ENCODE measurements around the gene PTPRG.
A peak's percentile ranks its signal among the peaks of the same experiment; 100 is the strongest.

The PTPRG gene

GRCh38 chr3:62020706-62021105 is 459.3 kb downstream of the PTPRG start:
- H3K4me3 ChIP-seq (ENCODE audit: low read length): no peak overlapping the region
- DNase-seq (ENCODE audit: low read depth): no peak
- TF ChIP-seq, protein P1, sequence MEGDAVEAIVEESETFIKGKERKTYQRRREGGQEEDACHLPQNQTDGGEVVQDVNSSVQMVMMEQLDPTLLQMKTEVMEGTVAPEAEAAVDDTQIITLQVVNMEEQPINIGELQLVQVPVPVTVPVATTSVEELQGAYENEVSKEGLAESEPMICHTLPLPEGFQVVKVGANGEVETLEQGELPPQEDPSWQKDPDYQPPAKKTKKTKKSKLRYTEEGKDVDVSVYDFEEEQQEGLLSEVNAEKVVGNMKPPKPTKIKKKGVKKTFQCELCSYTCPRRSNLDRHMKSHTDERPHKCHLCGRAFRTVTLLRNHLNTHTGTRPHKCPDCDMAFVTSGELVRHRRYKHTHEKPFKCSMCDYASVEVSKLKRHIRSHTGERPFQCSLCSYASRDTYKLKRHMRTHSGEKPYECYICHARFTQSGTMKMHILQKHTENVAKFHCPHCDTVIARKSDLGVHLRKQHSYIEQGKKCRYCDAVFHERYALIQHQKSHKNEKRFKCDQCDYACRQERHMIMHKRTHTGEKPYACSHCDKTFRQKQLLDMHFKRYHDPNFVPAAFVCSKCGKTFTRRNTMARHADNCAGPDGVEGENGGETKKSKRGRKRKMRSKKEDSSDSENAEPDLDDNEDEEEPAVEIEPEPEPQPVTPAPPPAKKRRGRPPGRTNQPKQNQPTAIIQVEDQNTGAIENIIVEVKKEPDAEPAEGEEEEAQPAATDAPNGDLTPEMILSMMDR (conservative IDR thresholded peaks at IDR 0.05; ENCODE audit: low read depth, low read length): no peak

- H3K4me3 ChIP-seq (ENCODE audit: low read length): no peak overlapping the region
- no peak for DNase-seq (ENCODE audit: low read depth)
- TF ChIP-seq, protein P1 (conservative IDR thresholded peaks at IDR 0.05; ENCODE audit: low read depth, low read length): no peak
Observed at GRCh38 chr3:62022312-62022711, 460.9 kb downstream of the PTPRG start.

DNA sequence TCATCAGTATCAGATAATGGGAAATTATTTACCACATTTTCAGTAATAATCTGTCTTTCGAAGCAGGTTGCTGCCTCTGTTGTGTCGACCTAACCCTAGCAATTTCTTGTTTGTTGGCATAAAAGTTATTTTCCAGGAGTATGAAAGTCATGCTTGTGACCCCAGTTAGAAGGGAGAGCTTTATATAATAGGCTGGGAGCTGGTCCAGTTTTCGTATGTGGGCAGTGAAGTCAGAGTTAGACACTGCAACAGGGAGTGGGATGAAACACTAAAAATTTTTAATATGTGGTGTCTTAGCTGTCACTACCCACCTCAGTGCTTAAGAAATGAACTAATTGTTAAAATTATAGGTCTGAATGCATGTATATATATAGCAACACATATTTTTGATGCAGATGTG is 463.5 kb downstream of the PTPRG start:
- DNase-seq (ENCODE audit: low read depth): no peak
- no peak overlapping the region for H3K4me3 ChIP-seq (ENCODE audit: low read length)
- TF ChIP-seq, protein P1 (conservative IDR thresholded peaks at IDR 0.05; ENCODE audit: low read depth, low read length): no peak

DNA sequence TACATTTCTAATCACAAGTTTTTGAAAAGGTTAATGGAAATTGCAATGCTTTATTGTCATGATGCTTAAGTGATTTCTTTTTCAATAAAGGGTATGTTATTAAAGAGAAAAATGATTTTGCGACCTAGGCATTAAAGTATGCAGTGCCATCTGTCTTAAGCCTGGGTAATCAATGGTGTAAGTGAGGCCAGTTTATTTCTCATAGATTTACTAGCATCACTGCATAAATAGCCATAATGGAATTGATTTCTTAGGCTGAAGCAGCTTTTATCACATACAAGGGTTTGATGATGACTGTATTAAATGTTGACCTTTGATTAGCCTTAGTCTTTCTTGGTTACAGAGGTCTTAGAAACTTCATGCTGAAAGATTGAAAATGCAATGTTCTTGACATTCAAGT is 464.5 kb downstream of the PTPRG start:
- H3K4me3 ChIP-seq (ENCODE audit: low read length): no peak overlapping the region
- TF ChIP-seq, protein P1 (conservative IDR thresholded peaks at IDR 0.05; ENCODE audit: low read depth, low read length): no peak
- DNase-seq (ENCODE audit: low read depth): no peak

DNA sequence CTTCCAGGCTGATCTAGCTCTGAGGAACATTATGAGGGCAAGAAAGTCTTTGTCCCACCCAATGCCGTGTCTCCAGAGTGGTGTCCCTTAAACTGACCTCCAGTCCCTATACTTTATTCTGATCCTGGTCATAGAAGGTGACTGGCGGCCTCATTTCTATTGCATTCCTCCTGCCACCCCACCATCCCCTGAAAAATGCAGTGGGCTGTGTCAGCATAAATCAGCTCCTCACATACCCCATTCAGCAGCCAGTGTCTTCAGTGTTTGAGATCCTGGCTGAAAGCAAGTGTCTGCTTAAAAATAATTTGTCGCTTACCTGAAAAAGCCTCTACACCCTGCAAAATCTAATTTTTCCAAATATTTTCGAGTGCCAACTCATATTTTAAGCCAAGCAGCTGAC is 465.9 kb downstream of the PTPRG start:
- H3K4me3 ChIP-seq (ENCODE audit: low read length): no peak overlapping the region
- TF ChIP-seq, protein P1 (conservative IDR thresholded peaks at IDR 0.05; ENCODE audit: low read depth, low read length): no peak
- DNase-seq (ENCODE audit: low read depth): no peak

DNA sequence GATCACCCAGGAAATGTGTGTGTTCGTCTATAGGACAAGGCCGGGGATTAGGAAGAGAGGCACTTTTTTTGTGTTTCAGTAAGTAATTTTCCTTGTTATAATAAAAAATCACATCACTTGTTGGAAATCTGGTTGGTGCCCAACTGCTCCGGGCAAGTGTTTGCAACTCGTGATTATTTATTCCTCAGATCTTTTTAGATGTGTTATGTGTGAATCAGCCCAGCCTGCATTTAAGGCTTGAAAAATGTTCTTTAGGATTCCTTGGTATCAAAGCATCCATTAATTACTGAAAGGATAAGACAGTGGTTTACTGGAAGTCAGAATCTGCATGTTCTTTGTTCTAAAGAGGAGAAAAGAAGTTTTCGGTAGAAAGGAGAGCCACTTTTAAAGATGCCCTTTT is 466.4 kb downstream of the PTPRG start:
- TF ChIP-seq, protein P1 (conservative IDR thresholded peaks at IDR 0.05; ENCODE audit: low read depth, low read length): no peak
- H3K4me3 ChIP-seq (ENCODE audit: low read length): no peak overlapping the region
- peak; percentile 56 for DNase-seq (ENCODE audit: low read depth)

DNA sequence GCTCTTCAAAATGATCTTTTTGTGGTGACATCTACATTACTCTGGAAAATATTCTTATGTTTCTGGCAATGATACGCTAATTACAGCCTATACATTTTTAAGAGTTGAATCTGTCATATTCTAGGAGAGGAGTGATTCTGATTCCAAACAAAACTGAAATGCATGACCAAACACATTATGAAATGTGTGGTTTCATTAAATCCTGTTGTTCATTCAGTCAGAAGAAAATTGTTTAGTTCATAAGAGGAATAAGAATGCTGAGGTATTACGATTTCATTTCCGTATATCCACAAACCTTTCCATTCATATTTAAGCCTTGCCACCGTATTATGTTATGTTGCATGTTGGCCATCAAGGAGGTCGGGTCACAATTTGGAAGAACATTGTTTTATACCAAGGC is 466.9 kb downstream of the PTPRG start:
- peak; percentile 78 for DNase-seq (ENCODE audit: low read depth)
- TF ChIP-seq, protein P1 (conservative IDR thresholded peaks at IDR 0.05; ENCODE audit: low read depth, low read length): no peak
- no peak overlapping the region for H3K4me3 ChIP-seq (ENCODE audit: low read length)
